ENCODE measurements around the gene KRTAP10-11. TPM values are rescaled to one million over a fixed set of nuclear protein-coding genes. Genes with fewer than 3 reads are reported as not detected.

KRTAP10-11 gene
- total and polyA plus RNA-seq, 2 donors (not counting 1 experiment from before 2014, with no cell fraction given) = not detected

GRCh38 chr21:44612029-44612486 lies 34.2 kb upstream of the KRTAP10-11 start, which contains the start of gene KRTAP10-8:
Gene KRTAP10-8 (plus strand): TSS chr21:44612079. CDS start chr21:44612101, 22 bp downstream.
- H4K20me1 ChIP-seq (ENCODE audit: control insufficient read depth, extremely low read depth, insufficient read depth, low read length) = no peaks in the 10 kb centered on the region
- no peak within 1 kb of the TSS for H3K9ac ChIP-seq (ENCODE audit: insufficient read depth, low read length)
- no peaks in the 10 kb centered on the region for H3K4me1 ChIP-seq (ENCODE audit: control insufficient read depth, extremely low read depth, insufficient read depth, low read length)
- H3K9me3 ChIP-seq (ENCODE audit: control insufficient read depth, insufficient read depth, low read depth, low read length) = no peaks in the 10 kb centered on the region
- H3K4me2 ChIP-seq (ENCODE audit: extremely low read depth, insufficient read depth, low read length) = no peak within 1 kb of the TSS
- TF ChIP-seq EZH2 (IDR thresholded peaks at IDR 0.05; ENCODE audit: low read length, missing control alignments) = no peak
- TF ChIP-seq CTCF (conservative IDR thresholded peaks at IDR 0.05 in 1 of 2, IDR thresholded peaks at IDR 0.05 in 1 of 2; ENCODE audit: low read depth in 1 of 2, low read length in 2 of 2) = no peak
- no peak within 1 kb of the TSS for H3K27ac ChIP-seq (ENCODE audit: insufficient read depth, low read length)
- H3K79me2 ChIP-seq (ENCODE audit: control insufficient read depth, insufficient read depth, low read length) = no peaks in the 10 kb centered on the region
- H3K36me3 ChIP-seq (ENCODE audit: control insufficient read depth, insufficient read depth, low read length) = no peaks in the 10 kb centered on the region
- no peak within 1 kb of the TSS for H3K4me3 ChIP-seq (replicated peaks in 1 of 4; ENCODE audit: control extremely low read depth in 1 of 4, insufficient read depth in 1 of 4, low read depth in 3 of 4, low read length in 4 of 4)
- no peaks in the 10 kb centered on the region for H3K27me3 ChIP-seq (ENCODE audit: control insufficient read depth, insufficient read depth, low read length)
- no peak for DNase-seq (ENCODE audit: low read depth in 2 of 2)
- H2AFZ ChIP-seq (ENCODE audit: low read length) = no peak within 1 kb of the TSS

GRCh38 chr21:44612669-44613229 lies 33.5 kb upstream of the KRTAP10-11 start:
- Histone ChIP-seq H3K9ac (ENCODE audit: insufficient read depth, low read length) (no peak overlapping the region), H3K4me2 (ENCODE audit: extremely low read depth, insufficient read depth, low read length) (no peak overlapping the region), H3K79me2 (ENCODE audit: control insufficient read depth, insufficient read depth, low read length) (no peaks in the 10 kb centered on the region), H3K36me3 (ENCODE audit: control insufficient read depth, insufficient read depth, low read length) (no peaks in the 10 kb centered on the region), H3K4me3 (replicated peaks in 1 of 4; ENCODE audit: control extremely low read depth in 1 of 4, insufficient read depth in 1 of 4, low read depth in 3 of 4, low read length in 4 of 4) (no peak overlapping the region), H2AFZ (ENCODE audit: low read length) (no peak overlapping the region), H3K4me1 (ENCODE audit: control insufficient read depth, extremely low read depth, insufficient read depth, low read length) (no peaks in the 10 kb centered on the region), H3K27ac (ENCODE audit: insufficient read depth, low read length) (no peak overlapping the region), H3K27me3 (ENCODE audit: control insufficient read depth, insufficient read depth, low read length) (no peaks in the 10 kb centered on the region), H4K20me1 (ENCODE audit: control insufficient read depth, extremely low read depth, insufficient read depth, low read length) (no peaks in the 10 kb centered on the region), H3K9me3 (ENCODE audit: control insufficient read depth, insufficient read depth, low read depth, low read length) (no peaks in the 10 kb centered on the region)
- no peak for TF ChIP-seq EZH2 (IDR thresholded peaks at IDR 0.05; ENCODE audit: low read length, missing control alignments)
- DNase-seq (ENCODE audit: low read depth in 2 of 2) = no peak

- no peaks in the 10 kb centered on the region for H3K79me2 ChIP-seq (ENCODE audit: control insufficient read depth, insufficient read depth, low read length)
- no peaks in the 10 kb centered on the region for H3K27me3 ChIP-seq (ENCODE audit: control insufficient read depth, insufficient read depth, low read length)
- no peak overlapping the region for H3K4me3 ChIP-seq (replicated peaks in 1 of 4; ENCODE audit: control extremely low read depth in 1 of 4, insufficient read depth in 1 of 4, low read depth in 3 of 4, low read length in 4 of 4)
- no peak overlapping the region for H2AFZ ChIP-seq (ENCODE audit: low read length)
- H3K36me3 ChIP-seq (ENCODE audit: control insufficient read depth, insufficient read depth, low read length) = no peaks in the 10 kb centered on the region
- H3K4me2 ChIP-seq (ENCODE audit: extremely low read depth, insufficient read depth, low read length) = no peak overlapping the region
- TF ChIP-seq CTCF (conservative IDR thresholded peaks at IDR 0.05 in 1 of 2, IDR thresholded peaks at IDR 0.05 in 1 of 2; ENCODE audit: low read depth in 1 of 2, low read length in 2 of 2) = no peak
- TF ChIP-seq EZH2 (IDR thresholded peaks at IDR 0.05; ENCODE audit: low read length, missing control alignments) = no peak
- H4K20me1 ChIP-seq (ENCODE audit: control insufficient read depth, extremely low read depth, insufficient read depth, low read length) = no peaks in the 10 kb centered on the region
- no peak overlapping the region for H3K27ac ChIP-seq (ENCODE audit: insufficient read depth, low read length)
- H3K4me1 ChIP-seq (ENCODE audit: control insufficient read depth, extremely low read depth, insufficient read depth, low read length) = no peaks in the 10 kb centered on the region
- H3K9ac ChIP-seq (ENCODE audit: insufficient read depth, low read length) = no peak overlapping the region
- H3K9me3 ChIP-seq (ENCODE audit: control insufficient read depth, insufficient read depth, low read depth, low read length) = no peaks in the 10 kb centered on the region
- DNase-seq (ENCODE audit: low read depth in 2 of 2) = no peak
These were observed 32.6 kb upstream of the KRTAP10-11 start for GRCh38 chr21:44613386-44614155.

Measured in fibroblast of lung (primary cell).